Measurements from ENCODE around the gene RCOR1. TPM values are rescaled to one million over a fixed set of nuclear protein-coding genes. Genes with fewer than 3 reads are reported as not detected.

Gene RCOR1
- total RNA-seq, 1 experiment from 2014 or later, result 34.1 TPM

GRCh38 chr14:102646615-102647014 lies 54.2 kb downstream of the RCOR1 start:
- H3K9me3 ChIP-seq (ENCODE audit: control insufficient read depth, low read depth, low read length), result no peaks in the 10 kb centered on the region
- H3K27ac ChIP-seq (ENCODE audit: insufficient read length, low read depth, low read length), result no peak overlapping the region
- H3K9ac ChIP-seq (ENCODE audit: extremely low read depth, insufficient read length, low read length), result no peak overlapping the region
- no peak overlapping the region for H3K23ac ChIP-seq (ENCODE audit: insufficient read length, low read depth, low read length)
- H4K91ac ChIP-seq (ENCODE audit: insufficient read length, low read depth, low read length), result no peak overlapping the region
- no peak for DNase-seq
- no peaks in the 10 kb centered on the region for H3K9me3 Mint-ChIP-seq
- no peak overlapping the region for H2BK12ac ChIP-seq (ENCODE audit: insufficient read length, low read depth, low read length)
- peaks cover 7% of the 10 kb centered on the region; the same call in 1 of the 2 replicates for H3K4me1 ChIP-seq (ENCODE audit: insufficient read depth, low read length)
- H2AK5ac ChIP-seq (ENCODE audit: insufficient read length, low read length), result no peak overlapping the region
- H3K4ac ChIP-seq (ENCODE audit: low read depth, low read length), result no peak overlapping the region
- H2BK5ac ChIP-seq (ENCODE audit: insufficient read length, low read length), result no peak overlapping the region
- H3K14ac ChIP-seq (ENCODE audit: insufficient read depth, low read length), result no peak overlapping the region
- H3K79me2 ChIP-seq (ENCODE audit: insufficient read depth, low read length), result peaks cover 23% of the 10 kb centered on the region; the same call in 1 of the 2 replicates
- H3K56ac ChIP-seq (ENCODE audit: insufficient read length, low read depth, low read length), result no peak overlapping the region
- H3K27me3 Mint-ChIP-seq (ENCODE audit: low read depth), result no peaks in the 10 kb centered on the region
- H4K8ac ChIP-seq (replicated peaks; ENCODE audit: insufficient read length, low read depth, low read length), result no peak overlapping the region
- H4K20me1 ChIP-seq (ENCODE audit: control insufficient read depth, insufficient read depth, insufficient read length), result no peaks in the 10 kb centered on the region
- H3K79me1 ChIP-seq (ENCODE audit: insufficient read depth, low read depth, low read length, poor library complexity, severe bottlenecking), result peaks cover 6% of the 10 kb centered on the region
- no peaks in the 10 kb centered on the region for H3K27me3 ChIP-seq (ENCODE audit: insufficient read depth, low read length)
- TF ChIP-seq CTCF (conservative IDR thresholded peaks at IDR 0.05), result no peak
- no peak overlapping the region for H3K27ac Mint-ChIP-seq
- H3K36me3 Mint-ChIP-seq (ENCODE audit: insufficient read depth in 1 of 3, low read depth in 3 of 3), result no peaks in the 10 kb centered on the region
- no peak overlapping the region for H2BK15ac ChIP-seq (ENCODE audit: low read depth, low read length)
- H3T11ph ChIP-seq (ENCODE audit: low read length), result no peak overlapping the region
- H3K18ac ChIP-seq (ENCODE audit: insufficient read length, low read depth, low read length), result no peak overlapping the region
- no peak overlapping the region for H2BK120ac ChIP-seq (ENCODE audit: low read depth, low read length, poor library complexity, severe bottlenecking)
- peaks cover 52 to 58% of the 10 kb centered on the region in 2 experiments for H3K4me1 Mint-ChIP-seq
- H4K5ac ChIP-seq (ENCODE audit: insufficient read length, low read depth, low read length), result no peak overlapping the region
- no peak overlapping the region for H2BK20ac ChIP-seq (ENCODE audit: low read depth, low read length, poor library complexity, severe bottlenecking)
- H3K23me2 ChIP-seq (ENCODE audit: insufficient read length, low read depth, low read length, poor library complexity, severe bottlenecking), result no peaks in the 10 kb centered on the region
- H3K4me3 Mint-ChIP-seq, result no peak overlapping the region
- H3K4me2 ChIP-seq (ENCODE audit: insufficient read depth, insufficient read length, low read length), result no peak overlapping the region
- no peak overlapping the region for H2AFZ ChIP-seq (ENCODE audit: low read length)
- no CpG with 5 or more reads among the region's 3 CpGs for WGBS (ENCODE audit: extremely low coverage, insufficient read length, low lambda C conversion rate)
